H1 (cell line): ENCODE measurements around the gene C9orf152. TPM values are rescaled to one million over a fixed set of nuclear protein-coding genes. Genes with fewer than 3 reads are reported as not detected.

Source experiments
- CREB1 ChIP-seq: IDR thresholded peaks from 2 replicates; pipeline ENCODE4 v1.6.1; 2012; ENCODE audit warnings: inconsistent platforms
- JUN ChIP-seq: IDR thresholded peaks from 2 replicates; pipeline ENCODE4 v1.6.1; 2011; ENCODE audit warnings: low read depth, mild to moderate bottlenecking, improper control_type of control experiment, low read length
- polyA plus RNA-seq, 7 experiments: library from polyadenylated mRNA; depleted of rRNA in 3 of 7; stranded (reverse) in 5 of 7; unstranded in 2 of 7; fragments of >200 nt in 5 of 7; fragments of 200-250 nt in 2 of 7; gene quantifications; 1 replicate in 5 of 7; 2 replicates in 1 of 7; 4 replicates in 1 of 7; pipeline versions ENCODE4 v1.2.1 to v1.2.3, GENCODE V29; 2011 to 2013; ENCODE audit warnings: missing spikeins in 2 of 7, mixed read lengths in 2 of 7
- total RNA-seq: library from RNA; stranded (reverse); fragmentation: NEBNext Ultra II Directional; extraction: Animal tissue kit (Norgen Biotek cat#: 25700); gene quantifications from 2 replicates; pipeline ENCODE4 v1.2.1, GENCODE V29; 2021

The C9orf152 gene
- total and polyA plus RNA-seq, 2 of the 8 experiments (the other 6 are each of a cell fraction or from before 2014, with no cell fraction given), result not detected

GRCh38 chr9:110192531-110193261 is 15.3 kb downstream of the C9orf152 start (continued):
- no peak for TF ChIP-seq CREB1
- TF ChIP-seq JUN, result no peak
